Gastroesophageal sphincter (tissue), 4 donors: Measurements from ENCODE around the gene LIN37. TPM values are rescaled to one million over a fixed set of nuclear protein-coding genes. Genes with fewer than 3 reads are reported as not detected.

Source experiments
- ATAC-seq: fragments of 150-250 bp; one replicate; pipeline ENCODE4 v1.9.1; 2016; ENCODE audit warnings: mild to moderate bottlenecking, moderate library complexity
- H3K27ac ChIP-seq, 4 donors: fragments of 200-600 bp; sonication (generic) in 3 of 4; 1 replicate in 3 of 4; 2 replicates in 1 of 4; pipeline ENCODE4 v1.5.1; 2016 to 2019
- H3K27me3 ChIP-seq: fragments of 200-600 bp; sonication (generic); one replicate; pipeline ENCODE4 v1.5.1; 2019
- H3K36me3 ChIP-seq, 2 donors: fragments of 200-600 bp; sonication (generic); one replicate each; pipeline ENCODE4 v1.5.1; 2019; ENCODE audit warnings: control low read depth in 1 of 2
- H3K4me1 ChIP-seq, 3 donors: fragments of 200-600 bp; sonication (generic); 1 replicate in 2 of 3; 2 replicates in 1 of 3; pipeline ENCODE4 v1.5.1; 2016 to 2019; ENCODE audit warnings: control low read depth in 2 of 3
- H3K4me3 ChIP-seq, 2 donors: fragments of 200-600 bp; sonication (generic); one replicate each; pipeline ENCODE4 v1.5.1; 2019; ENCODE audit warnings: mild to moderate bottlenecking in 1 of 2, moderate library complexity in 1 of 2
- H3K9me3 ChIP-seq, 3 donors: fragments of 200-600 bp; sonication (generic); one replicate each; pipeline ENCODE4 v1.5.1; 2017 to 2019; ENCODE audit warnings: control low read depth in 2 of 3
- CTCF ChIP-seq, 4 experiments: fragments of 200-600 bp in 2 of 4; fragments of 450-650 bp in 2 of 4; sonication (generic) in 1 of 4; IDR thresholded peaks; one replicate each; pipeline ENCODE4 v1.5.1; 2017 to 2019; ENCODE audit warnings: antibody characterized with exemption in 4 of 4, mild to moderate bottlenecking in 2 of 4, moderate library complexity in 2 of 4
- EP300 ChIP-seq: sonication (generic); formaldehyde crosslinking; IDR thresholded peaks from one replicate; pipeline ENCODE4 v1.6.1; 2017; ENCODE audit warnings: antibody characterized with exemption, mild to moderate bottlenecking
- POLR2A ChIP-seq, 2 donors: fragments of 450-650 bp; IDR thresholded peaks; one replicate each; pipeline ENCODE4 v1.6.1; 2017; ENCODE audit warnings: antibody characterized with exemption in 2 of 2, mild to moderate bottlenecking in 2 of 2, moderate library complexity in 1 of 2
- POLR2AphosphoS5 ChIP-seq: sonication (generic); formaldehyde crosslinking; IDR thresholded peaks from one replicate; pipeline ENCODE4 v1.6.1; 2017; ENCODE audit warnings: antibody characterized with exemption
- WGBS, 2 donors: methylation state at CpG; one replicate each; pipeline ENCODE4 v1.1.5; 2018; ENCODE audit warnings: low coverage in 1 of 2; 5-methylcytosine and 5-hydroxymethylcytosine counted together
- total RNA-seq, 4 donors: library from RNA; depleted of rRNA; stranded (reverse); fragments of >200 nt; gene quantifications; one replicate each; pipeline ENCODE4 v1.1.0, GENCODE V29; 2016

LIN37 gene
- total RNA-seq, 4 donors from 2014 or later = 14.4 to 29.4 (median 18.7) TPM

GRCh38 chr19:35713904-35714495 lies 34.4 kb upstream of the LIN37 start:
- WGBS, 2 donors = 67 to 76% methylated on average over 4 to 9 of the region's 12 CpGs
- Histone ChIP-seq H3K4me1 (peaks cover 0 to 23% (median 14%) of the 10 kb centered on the region in 3 donors), H3K27ac (no peak overlapping the region), H3K4me3 (no peak overlapping the region), H3K9me3 (no peaks in the 10 kb centered on the region), H3K27me3 (no peaks in the 10 kb centered on the region), H3K36me3 (no peaks in the 10 kb centered on the region)
- ATAC-seq = no peak
- TF ChIP-seq EP300 (no peak), POLR2AphosphoS5 (no peak), CTCF (IDR thresholded peaks at IDR 0.05) (no peak), POLR2A (IDR thresholded peaks at IDR 0.05) (no peak)

GRCh38 chr19:35714601-35715354 lies 33.6 kb upstream of the LIN37 start:
- 73 to 82% methylated on average over 3 of the region's 14 CpGs for WGBS, 2 donors
- Histone ChIP-seq H3K36me3 (peaks cover 0 to 3% of the 10 kb centered on the region in 2 donors), H3K4me3 (no peak overlapping the region), H3K4me1 (peaks cover 0 to 31% (median 19%) of the 10 kb centered on the region in 3 donors), H3K27ac (peak overlapping the region in 2 of 4 donors; percentile 91 to 98), H3K27me3 (no peaks in the 10 kb centered on the region), H3K9me3 (no peaks in the 10 kb centered on the region)
- TF ChIP-seq POLR2A (IDR thresholded peaks at IDR 0.05) = no peak
- TF ChIP-seq EP300 = no peak
- TF ChIP-seq POLR2AphosphoS5 = no peak
- TF ChIP-seq CTCF (IDR thresholded peaks at IDR 0.05) = no peak
- no peak for ATAC-seq

- Histone ChIP-seq H3K27me3 (no peaks in the 10 kb centered on the region), H3K27ac (peak overlapping the region in 3 of 4 donors; percentile 91 to 98 (median 94)), H3K4me1 (peaks cover 0 to 37% (median 19%) of the 10 kb centered on the region in 3 donors), H3K9me3 (no peaks in the 10 kb centered on the region), H3K4me3 (peak overlapping the region in 1 of 2 donors; percentile 94), H3K36me3 (peaks cover 0 to 9% of the 10 kb centered on the region in 2 donors)
- WGBS, 2 donors = 40% methylated on average over 1 of the region's 7 CpGs; no CpG with 5 or more reads in 1 of the 2 donors
- no peak for ATAC-seq
- no peak for TF ChIP-seq POLR2A (IDR thresholded peaks at IDR 0.05)
- no peak for TF ChIP-seq EP300
- no peak for TF ChIP-seq CTCF (IDR thresholded peaks at IDR 0.05)
- no peak for TF ChIP-seq POLR2AphosphoS5
Observed at GRCh38 chr19:35715355-35715809, 33.0 kb upstream of the LIN37 start.

GRCh38 chr19:35715981-35716800 lies 32.2 kb upstream of the LIN37 start:
- H3K4me1 ChIP-seq = peaks cover 0 to 43% (median 19%) of the 10 kb centered on the region in 3 donors
- H3K9me3 ChIP-seq = no peaks in the 10 kb centered on the region
- peak overlapping the region; percentile 57 to 94 for H3K4me3 ChIP-seq
- H3K36me3 ChIP-seq = peaks cover 0 to 17% of the 10 kb centered on the region in 2 donors
- peak overlapping the region; percentile 35 to 98 (median 92) for H3K27ac ChIP-seq
- ATAC-seq = peak; percentile 23
- H3K27me3 ChIP-seq = no peaks in the 10 kb centered on the region
- 0 to 5% methylated on average over 12 to 34 of the region's 52 CpGs for WGBS, 2 donors
- no peak for TF ChIP-seq EP300
- TF ChIP-seq POLR2AphosphoS5 = no peak
- TF ChIP-seq POLR2A (IDR thresholded peaks at IDR 0.05) = no peak
- TF ChIP-seq CTCF (IDR thresholded peaks at IDR 0.05) = no peak
